SK-N-SH treated with all-trans-retinoic acid at 6 μM for 48 hours (cell line): ENCODE measurements around the gene YES1.

Source experiments
- ATAC-seq: fragments of 200-7000 bp; cut with Tn5 transposase; 3 replicates; pipeline ENCODE4 v1.9.1; 2020; ENCODE audit warnings: mild to moderate bottlenecking, moderate library complexity
- CSDC2 ChIP-seq: fragments of 250-450 bp; sonication (Bioruptor Pico); IDR thresholded peaks from 2 replicates; pipeline ENCODE4 v1.5.0; 2020; ENCODE audit warnings: mild to moderate bottlenecking, moderate library complexity
- ESRRG ChIP-seq: fragments of 250-450 bp; sonication (Bioruptor Pico); IDR thresholded peaks from 2 replicates; pipeline ENCODE4 v1.6.1; 2021; ENCODE audit warnings: mild to moderate bottlenecking
- ISL1 ChIP-seq: fragments of 250-450 bp; sonication (Bioruptor Pico); IDR thresholded peaks from 2 replicates; pipeline ENCODE4 v2.1.2; 2022; ENCODE audit warnings: mild to moderate bottlenecking, moderate library complexity
- OSR1 ChIP-seq: fragments of 250-450 bp; sonication (Bioruptor Pico); IDR thresholded peaks from 2 replicates; pipeline ENCODE4 v1.8.0; 2022; ENCODE audit warnings: moderate library complexity, mild to moderate bottlenecking, inconsistent platforms
- PPARA ChIP-seq: fragments of 250-450 bp; sonication (Bioruptor Pico); IDR thresholded peaks from 2 replicates; pipeline ENCODE4 v1.5.0; 2020; ENCODE audit warnings: mild to moderate bottlenecking, borderline replicate concordance
- SNAI2 ChIP-seq: fragments of 250-450 bp; sonication (Bioruptor Pico); IDR thresholded peaks from 2 replicates; pipeline ENCODE4 v1.5.0; 2020; ENCODE audit warnings: mild to moderate bottlenecking, moderate library complexity
- ZC3H10 ChIP-seq: fragments of 250-450 bp; sonication (Bioruptor Pico); IDR thresholded peaks from 2 replicates; pipeline ENCODE4 v1.5.1; 2021; ENCODE audit warnings: mild to moderate bottlenecking, moderate library complexity
- ZFP3 ChIP-seq: fragments of 250-450 bp; sonication (Bioruptor Pico); IDR thresholded peaks from 2 replicates; pipeline ENCODE4 v1.5.0; 2020; ENCODE audit warnings: mild to moderate bottlenecking, moderate library complexity
- ZFP30 ChIP-seq: fragments of 450-650 bp; formaldehyde crosslinking; IDR thresholded peaks from 2 replicates; pipeline ENCODE4 v1.5.0; 2022; ENCODE audit warnings: mild to moderate bottlenecking, moderate library complexity
- ZNF565 ChIP-seq: fragments of 450-650 bp; formaldehyde crosslinking; conservative IDR thresholded peaks from 2 replicates; pipeline ENCODE4 v1.5.0; 2020; ENCODE audit warnings: low read depth, mild to moderate bottlenecking, moderate library complexity
- ZNF70 ChIP-seq: fragments of 450-650 bp; formaldehyde crosslinking; IDR thresholded peaks from 2 replicates; pipeline ENCODE4 v1.5.0; 2020; ENCODE audit warnings: mild to moderate bottlenecking, moderate library complexity
- TF ChIP-seq, protein P1 (sequence below): fragments of 250-450 bp; sonication (Bioruptor Pico); IDR thresholded peaks from 2 replicates; pipeline ENCODE4 v1.8.0; 2020; ENCODE audit warnings: mild to moderate bottlenecking, moderate library complexity, borderline replicate concordance
- TF ChIP-seq, protein P2 (sequence below): fragments of 250-450 bp; sonication (Bioruptor Pico); IDR thresholded peaks from 2 replicates; pipeline ENCODE4 v1.5.0; 2020; ENCODE audit warnings: mild to moderate bottlenecking, moderate library complexity
- TF ChIP-seq, protein P3 (sequence below): fragments of 250-450 bp; sonication (Bioruptor Pico); IDR thresholded peaks from 2 replicates; pipeline ENCODE4 v1.8.0; 2021; ENCODE audit warnings: low read depth, mild to moderate bottlenecking, moderate library complexity, borderline replicate concordance
- TF ChIP-seq, protein P4 (sequence below): fragments of 250-450 bp; sonication (Bioruptor Pico); IDR thresholded peaks from 2 replicates; pipeline ENCODE4 v1.5.1; 2021; ENCODE audit warnings: mild to moderate bottlenecking, moderate library complexity
- TF ChIP-seq, protein P5 (sequence below): fragments of 250-450 bp; sonication (Bioruptor Pico); IDR thresholded peaks from 2 replicates; pipeline ENCODE4 v1.5.1; 2020; ENCODE audit warnings: low read depth, mild to moderate bottlenecking, moderate library complexity

Gene YES1

DNA sequence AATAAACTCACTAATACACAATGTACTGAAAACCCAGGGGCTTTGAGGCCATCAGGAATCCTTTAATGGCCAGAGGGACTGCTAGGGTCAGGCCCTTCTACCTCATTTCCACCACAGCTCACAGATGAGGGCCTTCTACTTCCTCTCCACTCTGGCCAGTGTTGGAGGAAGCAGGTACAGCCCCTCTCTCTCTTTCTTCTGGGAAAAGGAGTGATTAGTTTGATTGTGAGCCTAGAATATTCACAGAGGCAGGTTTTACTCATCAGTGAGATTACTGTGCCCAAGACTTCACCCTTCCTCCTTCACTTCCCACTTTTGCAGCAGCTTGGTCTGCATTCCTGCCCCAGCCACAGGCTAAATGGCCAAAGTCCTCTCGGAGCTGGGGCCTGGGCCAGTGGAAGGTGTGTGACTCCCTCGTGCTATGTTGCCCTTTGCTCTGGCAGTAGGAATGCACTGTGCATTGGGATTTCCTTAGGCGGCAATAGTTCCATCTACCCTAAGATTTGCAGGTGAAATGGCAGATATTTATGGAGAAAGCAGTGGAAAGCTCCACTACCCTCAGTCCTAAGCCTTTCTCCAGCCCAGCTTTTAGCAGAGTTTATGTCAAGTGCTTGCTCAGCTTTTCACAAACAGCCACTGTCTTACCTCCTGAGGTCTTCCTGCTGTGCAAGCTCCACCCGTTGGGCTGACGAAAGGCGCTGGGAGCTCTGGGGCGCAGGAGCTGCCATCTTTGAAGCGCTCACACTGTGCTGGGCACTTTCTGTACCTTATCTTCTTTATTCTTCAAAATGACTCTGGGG, 36.2 kb upstream of the YES1 start:
- TF ChIP-seq, protein P1, sequence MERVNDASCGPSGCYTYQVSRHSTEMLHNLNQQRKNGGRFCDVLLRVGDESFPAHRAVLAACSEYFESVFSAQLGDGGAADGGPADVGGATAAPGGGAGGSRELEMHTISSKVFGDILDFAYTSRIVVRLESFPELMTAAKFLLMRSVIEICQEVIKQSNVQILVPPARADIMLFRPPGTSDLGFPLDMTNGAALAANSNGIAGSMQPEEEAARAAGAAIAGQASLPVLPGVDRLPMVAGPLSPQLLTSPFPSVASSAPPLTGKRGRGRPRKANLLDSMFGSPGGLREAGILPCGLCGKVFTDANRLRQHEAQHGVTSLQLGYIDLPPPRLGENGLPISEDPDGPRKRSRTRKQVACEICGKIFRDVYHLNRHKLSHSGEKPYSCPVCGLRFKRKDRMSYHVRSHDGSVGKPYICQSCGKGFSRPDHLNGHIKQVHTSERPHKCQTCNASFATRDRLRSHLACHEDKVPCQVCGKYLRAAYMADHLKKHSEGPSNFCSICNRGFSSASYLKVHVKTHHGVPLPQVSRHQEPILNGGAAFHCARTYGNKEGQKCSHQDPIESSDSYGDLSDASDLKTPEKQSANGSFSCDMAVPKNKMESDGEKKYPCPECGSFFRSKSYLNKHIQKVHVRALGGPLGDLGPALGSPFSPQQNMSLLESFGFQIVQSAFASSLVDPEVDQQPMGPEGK (CRISPR knock-in tag), result no peak
- TF ChIP-seq ESRRG (no peak), ZNF70 (CRISPR knock-in tag) (no peak), ZFP3 (CRISPR knock-in tag) (no peak)
- TF ChIP-seq, protein P2, sequence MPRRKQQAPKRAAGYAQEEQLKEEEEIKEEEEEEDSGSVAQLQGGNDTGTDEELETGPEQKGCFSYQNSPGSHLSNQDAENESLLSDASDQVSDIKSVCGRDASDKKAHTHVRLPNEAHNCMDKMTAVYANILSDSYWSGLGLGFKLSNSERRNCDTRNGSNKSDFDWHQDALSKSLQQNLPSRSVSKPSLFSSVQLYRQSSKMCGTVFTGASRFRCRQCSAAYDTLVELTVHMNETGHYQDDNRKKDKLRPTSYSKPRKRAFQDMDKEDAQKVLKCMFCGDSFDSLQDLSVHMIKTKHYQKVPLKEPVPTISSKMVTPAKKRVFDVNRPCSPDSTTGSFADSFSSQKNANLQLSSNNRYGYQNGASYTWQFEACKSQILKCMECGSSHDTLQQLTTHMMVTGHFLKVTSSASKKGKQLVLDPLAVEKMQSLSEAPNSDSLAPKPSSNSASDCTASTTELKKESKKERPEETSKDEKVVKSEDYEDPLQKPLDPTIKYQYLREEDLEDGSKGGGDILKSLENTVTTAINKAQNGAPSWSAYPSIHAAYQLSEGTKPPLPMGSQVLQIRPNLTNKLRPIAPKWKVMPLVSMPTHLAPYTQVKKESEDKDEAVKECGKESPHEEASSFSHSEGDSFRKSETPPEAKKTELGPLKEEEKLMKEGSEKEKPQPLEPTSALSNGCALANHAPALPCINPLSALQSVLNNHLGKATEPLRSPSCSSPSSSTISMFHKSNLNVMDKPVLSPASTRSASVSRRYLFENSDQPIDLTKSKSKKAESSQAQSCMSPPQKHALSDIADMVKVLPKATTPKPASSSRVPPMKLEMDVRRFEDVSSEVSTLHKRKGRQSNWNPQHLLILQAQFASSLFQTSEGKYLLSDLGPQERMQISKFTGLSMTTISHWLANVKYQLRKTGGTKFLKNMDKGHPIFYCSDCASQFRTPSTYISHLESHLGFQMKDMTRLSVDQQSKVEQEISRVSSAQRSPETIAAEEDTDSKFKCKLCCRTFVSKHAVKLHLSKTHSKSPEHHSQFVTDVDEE (CRISPR knock-in tag), result no peak
- TF ChIP-seq, protein P3, sequence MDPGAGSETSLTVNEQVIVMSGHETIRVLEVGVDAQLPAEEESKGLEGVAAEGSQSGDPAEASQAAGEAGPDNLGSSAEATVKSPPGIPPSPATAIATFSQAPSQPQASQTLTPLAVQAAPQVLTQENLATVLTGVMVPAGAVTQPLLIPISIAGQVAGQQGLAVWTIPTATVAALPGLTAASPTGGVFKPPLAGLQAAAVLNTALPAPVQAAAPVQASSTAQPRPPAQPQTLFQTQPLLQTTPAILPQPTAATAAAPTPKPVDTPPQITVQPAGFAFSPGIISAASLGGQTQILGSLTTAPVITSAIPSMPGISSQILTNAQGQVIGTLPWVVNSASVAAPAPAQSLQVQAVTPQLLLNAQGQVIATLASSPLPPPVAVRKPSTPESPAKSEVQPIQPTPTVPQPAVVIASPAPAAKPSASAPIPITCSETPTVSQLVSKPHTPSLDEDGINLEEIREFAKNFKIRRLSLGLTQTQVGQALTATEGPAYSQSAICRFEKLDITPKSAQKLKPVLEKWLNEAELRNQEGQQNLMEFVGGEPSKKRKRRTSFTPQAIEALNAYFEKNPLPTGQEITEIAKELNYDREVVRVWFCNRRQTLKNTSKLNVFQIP (CRISPR knock-in tag), result no peak
- no peak for ATAC-seq

DNA sequence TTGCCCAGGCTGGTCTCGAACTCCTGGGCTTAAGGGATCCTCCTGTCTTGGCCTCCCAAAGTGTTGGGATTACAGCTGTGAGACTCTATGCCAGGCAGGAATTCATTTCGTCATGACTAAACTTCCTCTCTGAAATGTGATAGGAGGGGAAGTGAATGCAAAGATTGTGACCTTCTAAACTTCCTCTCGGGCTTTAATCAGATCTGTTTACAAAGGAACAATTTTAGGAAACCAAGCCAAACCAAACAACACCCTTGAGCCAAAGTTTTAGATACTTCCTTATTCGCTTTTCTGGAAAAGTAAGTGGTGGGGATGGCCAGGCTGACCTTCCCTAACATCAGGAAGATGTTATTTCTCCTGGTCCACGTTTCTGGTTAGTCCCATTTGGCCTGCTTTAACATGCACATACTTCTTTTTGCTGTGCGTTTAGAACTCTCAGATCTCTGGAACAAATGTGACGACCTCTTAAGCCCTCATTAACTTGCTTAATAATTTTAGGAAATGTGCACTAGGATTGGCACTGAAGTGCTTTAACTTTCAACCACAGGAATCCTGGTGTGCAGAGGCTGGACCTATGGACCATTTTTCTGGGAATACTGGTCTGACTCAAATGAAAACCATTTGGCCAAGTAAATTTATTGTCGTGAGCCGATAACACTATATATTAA, 33.2 kb upstream of the YES1 start:
- TF ChIP-seq OSR1, result no peak
- TF ChIP-seq ISL1, result no peak
- TF ChIP-seq, protein P3 (CRISPR knock-in tag), result no peak
- no peak for TF ChIP-seq ZC3H10 (CRISPR knock-in tag)
- no peak for TF ChIP-seq ZFP30 (CRISPR knock-in tag)
- TF ChIP-seq, protein P1 (CRISPR knock-in tag), result no peak
- no peak for TF ChIP-seq ZNF70 (CRISPR knock-in tag)
- no peak for TF ChIP-seq PPARA (CRISPR knock-in tag)
- TF ChIP-seq, protein P4, sequence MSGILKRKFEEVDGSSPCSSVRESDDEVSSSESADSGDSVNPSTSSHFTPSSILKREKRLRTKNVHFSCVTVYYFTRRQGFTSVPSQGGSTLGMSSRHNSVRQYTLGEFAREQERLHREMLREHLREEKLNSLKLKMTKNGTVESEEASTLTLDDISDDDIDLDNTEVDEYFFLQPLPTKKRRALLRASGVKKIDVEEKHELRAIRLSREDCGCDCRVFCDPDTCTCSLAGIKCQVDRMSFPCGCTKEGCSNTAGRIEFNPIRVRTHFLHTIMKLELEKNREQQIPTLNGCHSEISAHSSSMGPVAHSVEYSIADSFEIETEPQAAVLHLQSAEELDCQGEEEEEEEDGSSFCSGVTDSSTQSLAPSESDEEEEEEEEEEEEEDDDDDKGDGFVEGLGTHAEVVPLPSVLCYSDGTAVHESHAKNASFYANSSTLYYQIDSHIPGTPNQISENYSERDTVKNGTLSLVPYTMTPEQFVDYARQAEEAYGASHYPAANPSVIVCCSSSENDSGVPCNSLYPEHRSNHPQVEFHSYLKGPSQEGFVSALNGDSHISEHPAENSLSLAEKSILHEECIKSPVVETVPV (CRISPR knock-in tag), result no peak
- TF ChIP-seq SNAI2 (CRISPR knock-in tag), result no peak
- no peak for TF ChIP-seq ESRRG
- TF ChIP-seq, protein P2 (CRISPR knock-in tag), result no peak
- TF ChIP-seq, protein P5, sequence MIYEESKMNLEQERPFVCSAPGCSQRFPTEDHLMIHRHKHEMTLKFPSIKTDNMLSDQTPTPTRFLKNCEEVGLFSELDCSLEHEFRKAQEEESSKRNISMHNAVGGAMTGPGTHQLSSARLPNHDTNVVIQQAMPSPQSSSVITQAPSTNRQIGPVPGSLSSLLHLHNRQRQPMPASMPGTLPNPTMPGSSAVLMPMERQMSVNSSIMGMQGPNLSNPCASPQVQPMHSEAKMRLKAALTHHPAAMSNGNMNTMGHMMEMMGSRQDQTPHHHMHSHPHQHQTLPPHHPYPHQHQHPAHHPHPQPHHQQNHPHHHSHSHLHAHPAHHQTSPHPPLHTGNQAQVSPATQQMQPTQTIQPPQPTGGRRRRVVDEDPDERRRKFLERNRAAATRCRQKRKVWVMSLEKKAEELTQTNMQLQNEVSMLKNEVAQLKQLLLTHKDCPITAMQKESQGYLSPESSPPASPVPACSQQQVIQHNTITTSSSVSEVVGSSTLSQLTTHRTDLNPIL (CRISPR knock-in tag), result no peak
- TF ChIP-seq ZNF565 (CRISPR knock-in tag), result no peak
- no peak for TF ChIP-seq CSDC2 (CRISPR knock-in tag)
- peak; percentile 43; the same call in 2 of the 3 replicates for ATAC-seq
